ENCODE measurements around the gene HEXD.
"Not testable (repeated sequence)": the region's sequence is repeated elsewhere in the genome, so short reads cannot be mapped to it uniquely, and the experiment has no call there.

HEXD gene

DNA sequence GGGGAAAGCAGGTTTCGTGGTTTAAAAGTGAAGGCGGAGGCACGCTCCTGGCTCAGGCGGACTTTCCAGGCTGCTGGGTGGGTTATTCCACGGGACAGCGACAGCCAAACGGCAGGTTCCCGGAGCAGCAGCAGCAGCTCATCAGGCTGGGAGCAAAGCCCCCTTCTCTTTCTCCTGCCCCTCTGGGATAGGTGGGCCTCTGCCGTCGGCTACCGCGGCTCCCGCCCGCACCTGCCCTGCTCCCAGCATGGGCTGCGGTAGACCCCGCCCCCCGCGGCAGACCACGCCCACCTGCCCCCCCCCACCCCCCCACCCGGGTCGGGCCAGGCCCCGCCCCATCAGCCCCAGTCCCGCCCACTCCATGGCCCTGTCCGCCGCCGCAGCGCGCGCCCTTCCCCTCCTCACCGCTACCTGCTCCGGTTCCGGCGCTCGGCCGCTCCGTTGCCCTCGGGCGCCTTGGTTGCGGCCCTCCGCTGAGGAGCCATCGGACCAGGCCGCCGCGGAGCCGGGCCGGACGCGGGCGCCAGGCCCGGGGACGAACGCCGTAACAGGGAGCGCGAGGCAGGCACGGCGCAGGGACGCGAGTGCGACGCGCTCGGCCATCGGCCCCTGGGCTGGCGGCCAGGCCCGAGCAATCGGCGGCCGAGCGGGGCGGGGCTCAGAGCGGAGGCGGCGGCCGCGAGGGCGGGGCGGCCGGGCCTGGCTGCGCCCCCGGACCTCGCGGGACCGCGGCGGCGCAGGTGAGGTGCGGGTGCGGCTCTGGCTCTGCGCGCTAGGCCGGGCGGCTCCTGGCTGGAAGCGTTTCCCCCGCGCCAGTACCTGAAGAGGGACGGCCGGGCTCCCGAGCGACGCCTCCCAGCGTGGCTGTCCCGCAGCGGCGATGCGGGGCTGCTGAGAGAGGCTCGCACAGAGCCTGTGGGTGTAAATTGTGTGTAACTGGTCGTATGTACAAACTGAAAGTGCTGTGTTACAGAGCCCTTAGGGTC is at the start of gene HEXD, which contains the start of gene OGFOD3:
TSS of gene HEXD (plus strand) at position 347 of the 986 bp plus-strand sequence. CDS start 1,453 bp downstream, outside the sequence.
TSS of gene OGFOD3 (minus strand) at position 586 of the 986 bp plus-strand sequence. CDS start at position 485, 101 bp downstream.
- FAIRE-seq, result no peak

DNA sequence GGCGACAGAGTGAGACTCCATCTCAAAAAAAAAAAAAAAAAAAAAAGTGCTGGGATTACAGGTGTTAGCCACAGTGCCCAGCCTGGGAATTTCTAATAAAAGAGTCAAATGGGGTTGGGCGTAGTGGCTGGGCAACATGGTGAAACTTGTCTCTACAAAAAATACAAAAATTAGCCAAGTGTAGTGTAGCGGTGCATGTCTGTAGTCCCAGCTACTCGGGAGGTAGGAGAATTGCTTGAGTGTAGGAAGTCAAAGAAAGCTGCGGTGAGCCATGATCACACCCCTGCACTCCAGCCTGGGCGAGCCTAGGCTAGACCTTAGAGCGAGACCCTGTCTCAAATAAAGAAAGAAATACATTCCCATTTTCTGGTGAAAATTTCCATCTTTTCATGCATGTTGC is 48.9 kb upstream of the HEXD start:
- no peak for FAIRE-seq

DNA sequence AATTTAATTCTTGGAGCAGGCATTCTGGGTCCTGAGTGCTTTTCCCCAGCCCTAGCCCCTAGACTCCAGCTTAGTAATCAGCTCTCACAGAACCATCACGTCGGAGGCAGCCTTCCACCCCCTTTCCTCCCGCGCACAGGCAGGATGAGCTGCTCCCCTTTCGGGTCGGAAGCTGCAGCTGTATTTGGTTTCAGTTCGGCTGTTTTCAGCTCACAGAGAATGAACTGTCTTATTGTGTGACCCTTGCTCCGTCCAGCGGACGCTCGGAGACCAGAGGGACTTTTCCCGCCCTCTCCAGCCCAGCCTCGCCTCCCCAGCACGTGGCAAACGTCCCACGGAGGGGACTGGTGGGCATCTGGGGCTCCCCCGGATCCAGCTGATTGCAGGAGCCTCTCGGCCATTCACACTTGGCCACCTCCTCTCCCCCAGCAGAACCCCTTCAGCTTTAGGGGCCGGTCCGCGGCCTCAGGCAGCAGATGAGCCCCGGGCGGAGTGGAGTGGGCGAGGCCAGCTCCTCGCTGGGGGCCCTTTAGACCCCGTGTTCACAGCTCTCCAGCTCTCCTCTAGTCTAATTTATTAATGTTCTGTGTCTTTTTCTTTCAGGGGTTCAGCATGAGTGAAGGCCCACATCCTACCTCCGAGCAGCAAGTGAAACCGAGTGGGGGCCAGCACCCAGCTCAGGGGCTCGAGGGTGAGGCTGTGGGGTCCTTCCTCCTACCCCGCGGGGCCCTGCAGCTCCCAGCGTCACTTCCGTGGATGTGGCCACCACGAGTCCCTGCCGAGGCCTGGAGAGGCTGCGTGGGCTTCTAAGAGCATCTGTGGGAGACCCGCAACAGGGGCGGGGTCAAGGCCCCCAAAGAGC is 47.4 kb upstream of the HEXD start:
- no peak for FAIRE-seq

DNA sequence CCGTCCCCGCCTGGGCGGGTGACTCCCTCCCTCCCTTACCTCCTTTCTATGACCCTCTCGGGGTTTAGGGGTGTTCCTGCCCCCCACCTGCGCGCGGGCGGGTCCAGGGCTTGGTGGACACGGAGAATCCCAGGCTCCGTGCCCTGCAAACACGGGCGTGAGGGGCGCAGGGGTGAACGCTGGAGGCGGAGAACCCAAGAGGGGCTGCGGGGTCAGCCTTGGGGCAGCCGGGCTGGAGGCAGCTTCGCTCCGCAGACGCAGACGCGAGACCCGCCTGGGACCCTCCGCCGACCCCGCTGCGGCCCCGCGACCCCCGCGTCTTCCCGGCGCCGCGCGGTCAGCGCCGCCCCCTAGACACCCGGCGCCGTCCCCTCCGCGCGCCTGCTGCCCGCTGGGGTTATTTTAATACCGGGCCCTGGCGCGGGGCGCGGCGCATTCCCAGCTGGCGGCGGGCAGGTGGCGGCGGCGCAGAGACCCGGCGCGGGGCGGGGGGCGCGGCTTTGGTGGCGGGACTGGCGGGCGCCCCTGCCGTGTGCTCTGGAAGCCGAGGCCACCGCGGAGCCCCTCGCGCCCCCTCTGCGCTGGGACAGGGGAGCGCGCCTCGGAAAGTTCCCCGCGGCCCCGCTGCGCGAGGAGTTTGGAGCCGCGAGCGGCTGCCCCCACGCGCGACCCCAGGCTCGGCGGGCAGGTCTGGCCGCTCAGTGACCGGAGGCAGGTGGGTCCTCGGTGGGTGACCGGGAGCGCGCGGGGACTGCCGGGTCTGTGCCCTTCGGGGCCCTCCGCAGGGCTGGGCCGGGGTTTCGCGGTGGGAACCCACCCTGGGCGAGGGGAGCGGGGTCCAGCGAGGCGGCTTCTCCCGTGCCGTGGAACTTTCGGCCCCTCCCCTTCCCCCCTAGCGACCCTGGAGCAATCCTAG is 46.6 kb upstream of the HEXD start, which contains the start of gene UTS2R:
TSS of gene UTS2R (plus strand) at position 433 of the 916 bp plus-strand sequence. CDS start 2,560 bp downstream, outside the sequence.
- FAIRE-seq, result no peak

DNA sequence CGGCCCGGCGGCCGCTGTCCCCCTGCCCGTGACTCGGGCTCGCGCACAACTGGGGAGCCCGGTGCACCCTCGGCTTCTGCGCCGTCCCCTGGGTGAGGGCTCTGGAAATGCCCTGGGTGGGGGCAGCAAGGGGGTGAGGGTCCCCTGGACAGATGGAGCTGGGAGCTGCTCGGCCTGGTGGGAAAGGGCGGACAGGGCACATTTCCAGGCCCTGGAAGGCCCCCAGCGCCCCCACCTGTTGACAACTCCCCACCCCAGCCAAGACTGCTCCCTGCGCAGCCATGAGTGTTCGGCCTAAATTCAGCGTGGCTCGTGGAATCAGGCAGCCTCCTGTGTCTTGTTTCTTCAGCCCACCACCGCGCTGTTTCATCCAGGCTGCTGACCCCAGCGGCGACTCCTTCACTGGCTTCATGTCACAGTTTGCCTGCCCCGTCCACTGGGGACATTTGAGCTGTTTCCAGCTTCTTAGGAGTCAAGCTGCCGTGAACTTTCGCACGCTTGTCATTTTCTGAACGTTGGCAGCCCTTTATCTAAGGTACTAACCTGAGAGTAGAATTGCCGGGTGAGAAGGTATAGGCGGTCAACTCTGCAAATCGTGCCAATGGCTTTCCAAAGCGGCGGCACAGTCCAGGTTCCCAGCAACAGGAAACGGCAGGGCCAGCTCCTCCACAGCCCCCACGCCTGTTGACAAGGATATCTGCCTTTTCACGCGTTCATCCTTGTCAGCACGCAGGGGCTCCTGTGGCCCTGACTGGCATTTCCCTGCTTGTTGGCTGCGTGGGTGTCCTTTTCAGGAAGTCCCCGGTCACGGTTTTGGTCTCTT is 45.7 kb upstream of the HEXD start:
- FAIRE-seq, result no peak

DNA sequence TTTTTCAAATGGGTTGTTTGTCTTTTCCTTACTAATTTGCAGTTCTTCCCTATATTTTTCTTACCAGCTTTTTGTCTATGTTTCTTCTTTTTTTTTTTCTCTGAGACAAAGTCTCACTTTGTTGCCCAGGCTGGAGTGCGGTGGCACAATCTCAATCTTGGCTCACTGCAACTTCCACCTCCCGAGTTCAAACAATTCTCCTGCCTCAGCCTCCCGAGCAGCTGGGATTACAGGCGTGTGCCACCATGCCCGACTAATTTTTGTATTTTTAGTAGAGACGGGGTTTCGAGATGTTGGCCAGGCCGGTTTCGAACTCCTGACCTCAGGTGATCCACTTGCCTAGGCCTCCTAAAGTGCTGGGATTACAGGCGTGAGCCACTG is 45.1 kb upstream of the HEXD start:
- not testable (repeated sequence) for FAIRE-seq

DNA sequence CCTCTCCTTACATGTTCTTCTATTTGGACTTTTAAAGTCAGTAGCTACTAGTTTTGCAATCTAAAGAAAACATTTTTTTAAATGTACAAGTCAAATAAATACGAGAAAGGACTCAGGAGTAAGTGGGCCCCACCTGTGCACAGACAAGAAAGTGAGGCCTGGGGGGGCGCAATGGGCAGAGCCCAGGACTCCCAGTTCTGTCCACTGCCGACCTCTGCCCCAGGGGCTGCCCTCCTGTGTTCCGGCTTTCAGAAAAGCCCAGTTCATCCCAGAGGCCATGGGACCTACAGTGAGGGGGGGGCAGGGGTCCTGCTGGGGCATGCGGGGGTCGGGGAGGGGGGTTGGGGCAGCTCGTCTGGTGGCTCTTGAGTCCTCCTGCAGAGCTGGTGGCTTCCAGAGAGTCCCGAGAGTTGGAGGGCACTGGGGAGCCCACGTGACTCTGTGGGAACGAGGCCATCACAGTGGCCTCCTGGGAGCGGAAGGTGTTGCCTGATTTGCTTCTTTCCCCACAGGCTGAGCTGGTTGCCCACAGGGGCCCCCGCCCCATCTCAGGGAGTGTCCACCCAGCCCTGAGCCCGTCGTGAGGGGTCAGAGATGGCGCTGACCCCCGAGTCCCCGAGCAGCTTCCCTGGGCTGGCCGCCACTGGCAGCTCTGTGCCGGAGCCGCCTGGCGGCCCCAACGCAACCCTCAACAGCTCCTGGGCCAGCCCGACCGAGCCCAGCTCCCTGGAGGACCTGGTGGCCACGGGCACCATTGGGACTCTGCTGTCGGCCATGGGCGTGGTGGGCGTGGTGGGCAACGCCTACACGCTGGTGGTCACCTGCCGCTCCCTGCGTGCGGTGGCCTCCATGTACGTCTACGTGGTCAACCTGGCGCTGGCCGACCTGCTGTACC is 44.2 kb upstream of the HEXD start:
- no peak for FAIRE-seq

DNA sequence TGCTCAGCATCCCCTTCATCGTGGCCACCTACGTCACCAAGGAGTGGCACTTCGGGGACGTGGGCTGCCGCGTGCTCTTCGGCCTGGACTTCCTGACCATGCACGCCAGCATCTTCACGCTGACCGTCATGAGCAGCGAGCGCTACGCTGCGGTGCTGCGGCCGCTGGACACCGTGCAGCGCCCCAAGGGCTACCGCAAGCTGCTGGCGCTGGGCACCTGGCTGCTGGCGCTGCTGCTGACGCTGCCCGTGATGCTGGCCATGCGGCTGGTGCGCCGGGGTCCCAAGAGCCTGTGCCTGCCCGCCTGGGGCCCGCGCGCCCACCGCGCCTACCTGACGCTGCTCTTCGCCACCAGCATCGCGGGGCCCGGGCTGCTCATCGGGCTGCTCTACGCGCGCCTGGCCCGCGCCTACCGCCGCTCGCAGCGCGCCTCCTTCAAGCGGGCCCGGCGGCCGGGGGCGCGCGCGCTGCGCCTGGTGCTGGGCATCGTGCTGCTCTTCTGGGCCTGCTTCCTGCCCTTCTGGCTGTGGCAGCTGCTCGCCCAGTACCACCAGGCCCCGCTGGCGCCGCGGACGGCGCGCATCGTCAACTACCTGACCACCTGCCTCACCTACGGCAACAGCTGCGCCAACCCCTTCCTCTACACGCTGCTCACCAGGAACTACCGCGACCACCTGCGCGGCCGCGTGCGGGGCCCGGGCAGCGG is 43.4 kb upstream of the HEXD start:
- FAIRE-seq, result no peak

DNA sequence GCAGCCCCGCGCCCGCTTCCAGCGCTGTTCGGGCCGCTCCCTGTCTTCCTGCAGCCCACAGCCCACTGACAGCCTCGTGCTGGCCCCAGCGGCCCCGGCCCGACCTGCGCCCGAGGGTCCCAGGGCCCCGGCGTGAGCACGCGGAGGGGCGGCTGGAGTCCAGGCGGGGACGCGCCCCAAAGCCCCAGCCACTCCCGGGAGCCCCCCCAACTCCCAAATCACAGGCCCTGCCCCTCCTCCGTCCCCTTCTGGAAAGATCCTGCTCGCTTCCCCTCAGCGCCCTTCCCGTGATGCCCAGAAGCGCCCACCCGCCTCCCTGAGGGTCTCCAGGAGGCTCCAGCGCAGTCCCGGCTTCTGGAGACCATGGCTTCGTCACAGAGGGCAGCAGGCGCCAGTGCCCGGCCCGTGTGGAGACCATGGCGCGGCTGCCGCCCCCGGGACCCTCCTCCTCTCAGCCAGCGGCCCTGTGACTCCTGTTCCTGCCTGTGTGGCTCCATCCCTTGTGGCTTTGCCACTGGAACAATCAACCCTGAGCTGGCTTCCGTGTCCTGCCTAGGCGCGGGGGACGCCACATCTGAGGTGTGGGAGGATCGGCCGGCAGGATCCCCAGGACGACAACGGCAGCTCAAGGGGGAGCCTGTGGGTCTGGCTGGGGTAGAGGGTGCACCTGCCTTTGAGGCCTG is 42.6 kb upstream of the HEXD start:
- FAIRE-seq, result no peak

DNA sequence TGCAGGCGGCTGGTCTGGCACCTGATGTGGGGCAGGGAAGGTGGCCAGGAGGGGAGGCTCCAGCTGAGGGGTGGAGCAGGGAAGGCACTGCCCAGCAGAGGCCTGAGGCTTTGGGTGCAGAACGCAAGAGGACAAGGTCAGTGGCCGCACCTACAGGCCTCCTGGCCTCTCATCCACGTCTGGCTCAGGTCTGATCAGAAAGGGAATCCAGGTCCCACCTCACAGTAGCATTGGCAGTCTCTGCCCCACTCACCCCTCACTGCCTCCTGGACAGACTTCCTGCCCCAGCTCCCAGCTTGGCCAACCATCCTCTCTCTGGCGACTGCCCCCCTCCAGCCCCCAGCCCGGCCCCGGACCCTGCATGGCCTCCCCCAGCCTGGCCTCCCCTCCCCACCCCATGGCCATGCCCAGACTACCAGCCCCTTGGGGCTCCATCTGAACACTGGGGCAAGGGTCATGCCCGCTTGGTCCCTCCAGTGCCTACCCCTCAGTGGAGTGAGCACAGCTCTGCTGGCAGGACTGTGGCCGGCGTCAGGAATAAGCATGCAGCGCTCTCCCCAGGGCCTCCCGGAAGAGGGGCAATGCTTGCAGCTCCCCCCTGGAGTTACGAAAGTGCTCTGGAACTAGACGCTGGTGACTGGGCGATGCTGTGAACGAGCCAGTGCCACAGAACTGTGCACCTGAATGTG is 42.0 kb upstream of the HEXD start:
- FAIRE-seq, result no peak

DNA sequence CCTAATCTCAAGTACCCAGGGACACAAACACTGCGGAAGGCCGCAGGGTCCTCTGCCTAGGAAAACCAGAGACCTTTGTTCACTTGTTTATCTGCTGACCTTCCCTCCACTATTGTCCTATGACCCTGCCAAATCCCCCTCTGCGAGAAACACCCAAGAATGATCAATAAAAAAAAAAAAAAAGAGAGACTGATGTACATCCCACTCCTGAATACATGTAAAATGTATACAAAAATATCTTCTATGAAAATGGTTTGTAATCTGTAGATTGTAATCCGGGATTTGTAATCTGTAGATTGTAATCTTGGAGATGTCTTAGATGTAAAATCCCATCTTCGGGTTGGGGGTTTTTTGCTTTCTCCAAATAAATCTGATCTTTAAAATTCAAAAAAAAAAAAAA is 40.9 kb upstream of the HEXD start:
- FAIRE-seq, result not testable (repeated sequence)

DNA sequence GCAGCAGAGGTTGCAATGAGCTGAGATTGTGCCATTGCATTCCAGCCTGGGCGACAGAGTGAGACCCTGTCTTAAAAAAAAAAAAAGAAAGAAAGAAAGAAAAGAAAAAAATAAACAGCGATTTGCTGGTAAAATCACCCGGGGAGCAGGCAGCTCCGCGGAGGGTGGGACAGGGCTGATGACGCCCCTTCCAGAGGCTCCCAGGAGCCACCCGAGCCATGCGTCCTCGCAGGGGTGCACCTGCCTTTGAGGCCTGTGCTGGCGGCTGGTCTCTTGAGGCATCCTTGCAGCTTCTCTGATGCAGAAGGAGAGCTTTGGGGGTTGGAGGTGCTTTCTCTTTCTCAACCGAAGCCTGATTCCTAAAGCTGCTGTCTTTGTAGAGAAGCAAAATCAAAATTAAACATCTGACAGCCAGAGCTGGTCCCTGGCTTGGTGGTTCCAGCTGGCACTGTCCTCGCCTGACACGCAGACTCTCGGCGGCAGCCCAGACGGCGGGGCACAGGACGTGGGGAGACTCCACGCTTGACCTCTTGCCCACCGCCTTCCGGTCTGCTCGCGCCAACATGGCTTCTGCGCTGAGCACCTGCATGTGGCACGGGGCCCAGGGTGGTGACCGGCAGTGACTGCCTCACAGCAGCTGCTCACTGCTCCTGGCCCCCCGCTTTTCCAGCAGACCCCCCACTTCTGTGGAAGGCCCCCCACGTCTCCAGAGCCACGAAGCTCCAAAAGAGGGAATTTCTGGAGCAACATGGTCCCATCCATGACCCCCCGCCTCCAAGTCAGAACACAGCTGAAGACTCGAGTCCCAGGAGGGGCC is 40.0 kb upstream of the HEXD start:
- FAIRE-seq, result no peak

DNA sequence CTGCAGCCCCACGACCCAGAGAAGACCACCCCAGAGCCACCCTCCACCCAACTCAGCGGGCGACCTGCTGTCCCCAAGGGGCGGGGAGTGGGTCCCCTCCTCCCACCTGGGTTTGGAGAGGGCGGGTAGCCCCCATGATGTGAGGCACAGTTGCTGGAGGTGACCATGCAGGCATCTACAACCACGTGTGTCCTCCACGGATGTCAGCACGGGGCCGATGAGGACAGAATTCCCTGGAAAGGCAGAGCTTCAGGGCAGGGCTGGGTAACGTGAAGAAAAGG is 39.5 kb upstream of the HEXD start:
- FAIRE-seq, result no peak

DNA sequence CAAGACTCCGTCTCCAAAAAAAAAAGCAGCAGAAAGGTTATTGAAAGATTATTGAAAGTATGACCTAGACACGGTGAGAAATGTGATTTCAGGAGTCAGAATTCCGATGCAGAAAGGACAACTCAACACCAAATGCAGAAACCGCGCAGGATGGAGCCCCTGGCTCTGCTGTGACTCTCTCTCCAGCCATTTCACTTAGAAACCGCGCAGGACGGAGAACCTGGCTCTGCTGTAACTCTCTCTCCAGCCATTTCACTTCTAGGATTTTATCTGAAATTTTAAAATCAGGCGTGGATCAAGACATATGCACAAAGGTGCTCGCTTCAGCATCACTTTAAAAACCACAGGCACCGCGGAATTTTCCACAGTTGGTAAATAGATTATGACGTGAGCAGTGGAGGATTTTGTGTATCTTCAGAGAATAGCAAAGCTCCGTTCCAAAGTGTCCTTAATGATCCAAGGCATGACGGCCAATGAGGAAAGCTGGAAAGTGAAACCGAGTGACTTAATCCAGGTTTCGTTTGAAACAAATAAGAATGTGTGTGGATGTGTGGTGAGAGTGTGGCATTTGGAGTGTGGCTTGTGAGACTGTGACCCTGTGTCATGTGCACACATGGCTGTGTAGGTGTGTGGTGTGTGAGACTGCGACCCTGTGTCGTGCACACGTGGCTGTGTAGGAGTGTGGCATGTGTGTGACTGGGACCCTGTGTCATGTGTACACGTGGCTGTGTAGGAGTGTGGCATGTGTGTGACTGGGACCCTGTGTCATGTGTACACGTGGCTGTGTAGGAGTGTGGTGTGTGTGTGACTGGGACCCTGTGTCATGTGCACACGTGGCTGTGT is 37.1 kb upstream of the HEXD start:
- FAIRE-seq, result no peak

DNA sequence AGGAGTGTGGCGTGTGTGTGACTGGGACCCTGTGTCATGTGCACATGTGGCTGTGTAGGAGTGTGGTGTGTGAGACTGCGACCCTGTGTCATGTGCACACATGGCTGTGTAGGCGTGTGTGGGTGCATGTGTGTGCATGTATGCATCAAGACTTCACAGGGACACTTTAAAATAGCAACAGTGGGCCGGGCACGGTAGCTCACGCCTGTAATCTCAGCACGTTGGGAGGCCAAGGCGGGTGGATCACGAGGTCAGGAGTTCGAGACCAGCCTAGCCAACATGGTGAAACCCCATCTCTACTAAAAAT is 36.5 kb upstream of the HEXD start:
- not testable (repeated sequence) for FAIRE-seq

DNA sequence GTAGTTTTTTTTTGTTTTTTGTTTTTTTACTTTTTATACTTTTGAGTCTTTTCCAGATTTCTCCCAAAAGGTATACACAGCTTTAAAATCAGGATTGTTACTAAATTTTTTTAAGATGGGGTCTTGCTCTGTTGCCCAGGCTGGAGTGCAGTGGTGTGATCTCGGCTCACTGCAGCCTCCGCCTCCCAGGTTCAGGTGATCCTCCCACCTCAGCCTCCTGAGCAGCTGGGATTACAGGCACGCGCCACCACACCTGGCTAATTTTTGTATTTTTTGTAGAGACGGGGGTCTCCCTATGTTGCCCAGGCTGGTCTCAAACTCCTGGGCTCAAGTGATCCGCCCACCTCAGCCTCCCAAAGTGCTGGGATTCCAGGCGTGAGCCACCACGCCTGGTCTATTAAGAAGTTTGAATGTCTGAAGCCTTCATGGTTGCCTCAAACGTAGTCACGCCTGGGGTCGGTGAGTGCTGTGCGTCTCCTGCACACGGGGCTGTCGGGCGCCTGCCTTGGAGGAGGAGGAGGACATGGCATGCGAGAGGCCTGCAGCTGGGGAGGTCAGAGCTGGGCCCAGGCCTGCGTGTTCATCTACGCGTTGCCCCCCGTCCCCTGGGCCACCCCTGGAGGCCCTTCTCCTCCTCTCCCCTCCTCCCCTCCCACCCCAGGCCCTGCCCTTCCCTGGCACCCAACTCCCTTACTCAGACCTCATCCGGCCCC is 35.8 kb upstream of the HEXD start:
- not testable (repeated sequence) for FAIRE-seq
